Body of pancreas (tissue), 4 donors: ENCODE data around the gene APRT.

Experiments
- POLR2A ChIP-seq, 3 donors: fragments of 450-650 bp; IDR thresholded peaks; one replicate each; pipeline ENCODE4 v1.6.1; 2016; ENCODE audit warnings: antibody characterized with exemption in 3 of 3, mild to moderate bottlenecking in 2 of 3
- TF ChIP-seq, protein P1 (sequence below), 7 experiments: fragments of 450-650 bp in 4 of 7; fragments of 200-600 bp in 3 of 7; sonication (generic) in 3 of 7; IDR thresholded peaks; one replicate each; pipeline ENCODE4 v1.5.1; 2016 to 2019; ENCODE audit warnings: antibody characterized with exemption in 7 of 7

DNA sequence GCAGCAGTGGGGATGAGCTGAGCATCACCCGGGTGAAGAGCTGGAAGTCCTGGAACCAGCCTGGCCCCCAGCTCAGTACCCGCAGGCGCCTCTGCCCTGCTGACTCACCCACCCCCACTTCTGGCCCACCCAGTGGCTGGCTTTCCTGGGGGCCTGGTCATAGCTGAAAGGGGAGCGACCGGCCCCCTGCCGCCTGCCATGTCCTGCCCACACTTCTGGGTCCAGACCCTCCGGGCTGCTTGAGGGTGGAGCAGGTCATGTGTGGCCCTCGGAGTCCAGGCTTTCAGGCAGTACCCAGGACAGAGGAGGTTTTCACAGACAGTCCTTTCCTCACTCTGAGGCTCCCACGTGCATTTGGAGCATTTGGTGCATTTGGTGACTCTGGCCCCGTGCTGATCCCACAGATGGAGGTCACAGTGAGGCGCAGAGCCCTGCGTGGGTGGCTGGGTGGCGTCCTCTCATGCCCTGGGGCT lies 19.6 kb downstream of the APRT start:
- no peak for TF ChIP-seq POLR2A (IDR thresholded peaks at IDR 0.05)
- TF ChIP-seq, protein P1, sequence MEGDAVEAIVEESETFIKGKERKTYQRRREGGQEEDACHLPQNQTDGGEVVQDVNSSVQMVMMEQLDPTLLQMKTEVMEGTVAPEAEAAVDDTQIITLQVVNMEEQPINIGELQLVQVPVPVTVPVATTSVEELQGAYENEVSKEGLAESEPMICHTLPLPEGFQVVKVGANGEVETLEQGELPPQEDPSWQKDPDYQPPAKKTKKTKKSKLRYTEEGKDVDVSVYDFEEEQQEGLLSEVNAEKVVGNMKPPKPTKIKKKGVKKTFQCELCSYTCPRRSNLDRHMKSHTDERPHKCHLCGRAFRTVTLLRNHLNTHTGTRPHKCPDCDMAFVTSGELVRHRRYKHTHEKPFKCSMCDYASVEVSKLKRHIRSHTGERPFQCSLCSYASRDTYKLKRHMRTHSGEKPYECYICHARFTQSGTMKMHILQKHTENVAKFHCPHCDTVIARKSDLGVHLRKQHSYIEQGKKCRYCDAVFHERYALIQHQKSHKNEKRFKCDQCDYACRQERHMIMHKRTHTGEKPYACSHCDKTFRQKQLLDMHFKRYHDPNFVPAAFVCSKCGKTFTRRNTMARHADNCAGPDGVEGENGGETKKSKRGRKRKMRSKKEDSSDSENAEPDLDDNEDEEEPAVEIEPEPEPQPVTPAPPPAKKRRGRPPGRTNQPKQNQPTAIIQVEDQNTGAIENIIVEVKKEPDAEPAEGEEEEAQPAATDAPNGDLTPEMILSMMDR (IDR thresholded peaks at IDR 0.05) = no peak
